GM12878 (cell line): ENCODE data around the gene SIRT7. TPM values are rescaled to one million over a fixed set of nuclear protein-coding genes. Genes with fewer than 3 reads are reported as not detected.

Source experiments
- ATAC-seq: fragments of 200-7000 bp; cut with Tn5 transposase; 3 replicates; pipeline ENCODE4 v1.9.1; 2020; ENCODE audit warnings: mild to moderate bottlenecking, moderate library complexity
- BruUV-seq: library from RNA; stranded (reverse); fragments of 400-500 nt; replicated peaks from 2 replicates; lab custom pipeline; 2021; lab: Mats Ljungman, UMichigan
- CTCF ChIA-PET: fragments of 300-600 bp; sonication (Branson Sonifier 250); formaldehyde crosslinking; extraction: SDS; loops from one replicate; lab custom pipeline; 2021; ENCODE audit warnings: inconsistent platforms; lab: Yijun Ruan, JAX
- POLR2A ChIA-PET: fragments of 350-600 bp; formaldehyde crosslinking; extraction: SDS; loops from one replicate; lab custom pipeline; 2021; ENCODE audit warnings: inconsistent platforms; lab: Charles Lee
- RAD21 ChIA-PET: fragments of 300-600 bp; sonication (Branson Sonifier 250); formaldehyde crosslinking; loops from one replicate; lab custom pipeline; 2023; ENCODE audit warnings: antibody characterized with exemption; ENCODE audit not compliant: unreplicated experiment; lab: Charles Lee
- SMC1A ChIA-PET: fragments of 300-600 bp; sonication (Branson Sonifier 250); formaldehyde crosslinking; loops from one replicate; lab custom pipeline; 2023; ENCODE audit not compliant: unreplicated experiment, uncharacterized antibody; lab: Charles Lee
- DNase-seq: peaks from one replicate; pipeline ENCODE4 v3.0.0-alpha.2; 2011; ENCODE audit warnings: low read depth, low spot score
- FAIRE-seq: peaks from 3 replicates; lab custom pipeline; 2011; peaks lifted over from hg19 to GRCh38; lab: Jason Lieb, UNC
- H2AFZ ChIP-seq: 2 replicates; pipeline ENCODE4 v1.6.0; 2011; ENCODE audit warnings: low read depth, low read length, control low read depth; ENCODE audit not compliant: control insufficient read depth
- H3K27ac ChIP-seq: 2 replicates; pipeline ENCODE4 v1.5.1; 2011; ENCODE audit warnings: control low read depth; ENCODE audit not compliant: control insufficient read depth, insufficient read depth
- H3K27me3 ChIP-seq, 2 experiments: replicated peaks in 1 of 2; 2 replicates each; pipeline versions ENCODE4 v1.6.0 to v1.6.1; 2011; ENCODE audit warnings: low read length in 1 of 2; ENCODE audit not compliant: control insufficient read depth in 2 of 2, insufficient read depth in 2 of 2
- H3K36me3 ChIP-seq, 2 experiments: 2 replicates each; pipeline ENCODE4 v1.5.1; 2011; ENCODE audit warnings: low read length in 1 of 2; ENCODE audit not compliant: control insufficient read depth in 2 of 2, insufficient read depth in 2 of 2
- H3K4me1 ChIP-seq: 2 replicates; pipeline ENCODE4 v1.6.1; 2011; ENCODE audit warnings: mild to moderate bottlenecking, low read length, moderate library complexity, mixed read lengths; ENCODE audit not compliant: control insufficient read depth, insufficient read depth
- H3K4me2 ChIP-seq: 2 replicates; pipeline ENCODE4 v1.6.0; 2011; ENCODE audit warnings: control low read depth; ENCODE audit not compliant: control insufficient read depth, insufficient read depth
- H3K4me3 ChIP-seq: fragments of 200-600 bp; sonication (generic); 2 replicates; pipeline ENCODE4 v1.5.1; 2016
- H3K79me2 ChIP-seq: 2 replicates; pipeline ENCODE4 v1.6.0; 2011; ENCODE audit warnings: low read length; ENCODE audit not compliant: control insufficient read depth, insufficient read depth
- H3K9ac ChIP-seq: 2 replicates; pipeline ENCODE4 v1.8.0; 2011; ENCODE audit warnings: low read length, control low read depth, mixed read lengths; ENCODE audit not compliant: control insufficient read depth, insufficient read depth
- H3K9me3 ChIP-seq: replicated peaks from 3 replicates; pipeline ENCODE4 v1.5.1; 2011; ENCODE audit warnings: mild to moderate bottlenecking, low read length; ENCODE audit not compliant: control insufficient read depth, insufficient read depth
- H4K20me1 ChIP-seq: 2 replicates; pipeline ENCODE4 v1.6.0; 2011; ENCODE audit not compliant: control insufficient read depth, insufficient read depth
- BCLAF1 ChIP-seq: fragments of 450-650 bp; IDR thresholded peaks from 2 replicates; pipeline ENCODE4 v1.6.1; 2017; ENCODE audit warnings: antibody characterized with exemption, mild to moderate bottlenecking, moderate library complexity
- BHLHE40 ChIP-seq, 2 experiments: fragments of 450-650 bp in 1 of 2; IDR thresholded peaks; 2 replicates each; pipeline ENCODE4 v1.6.1; 2011 to 2017; ENCODE audit warnings: low read depth in 2 of 2, borderline replicate concordance in 1 of 2, improper control_type of control experiment in 1 of 2, low read length in 1 of 2, mild to moderate bottlenecking in 1 of 2
- CHD2 ChIP-seq: IDR thresholded peaks from 2 replicates; pipeline ENCODE4 v1.6.1; 2011; ENCODE audit warnings: low read depth, low read length, improper control_type of control experiment, borderline replicate concordance
- ESRRA ChIP-seq: IDR thresholded peaks from 2 replicates; pipeline ENCODE4 v1.6.1; 2012; ENCODE audit warnings: mild to moderate bottlenecking, low read length, improper control_type of control experiment
- FOXK2 ChIP-seq: fragments of 450-650 bp; IDR thresholded peaks from 2 replicates; pipeline ENCODE4 v1.6.1; 2017; ENCODE audit warnings: mild to moderate bottlenecking, moderate library complexity
- JUNB ChIP-seq: IDR thresholded peaks from 2 replicates; pipeline ENCODE4 v1.6.1; 2016; ENCODE audit warnings: antibody characterized with exemption, mild to moderate bottlenecking
- MYB ChIP-seq: fragments of 150-350 bp; IDR thresholded peaks from 2 replicates; pipeline ENCODE4 v1.6.1; 2014; ENCODE audit warnings: mild to moderate bottlenecking, low read depth, low read length, borderline replicate concordance
- NKRF ChIP-seq: fragments of 450-650 bp; conservative IDR thresholded peaks from 2 replicates; pipeline ENCODE4 v1.6.1; 2017; ENCODE audit warnings: mild to moderate bottlenecking, moderate library complexity
- NR2C1 ChIP-seq: fragments of 450-650 bp; IDR thresholded peaks from 2 replicates; pipeline ENCODE4 v1.6.1; 2017; ENCODE audit warnings: antibody characterized with exemption, mild to moderate bottlenecking, moderate library complexity
- PAX5 ChIP-seq: IDR thresholded peaks from 2 replicates; pipeline ENCODE4 v1.6.1; 2011; ENCODE audit warnings: low read depth, low read length, borderline replicate concordance
- PBX3 ChIP-seq: IDR thresholded peaks from 2 replicates; pipeline ENCODE4 v1.6.1; 2011; ENCODE audit warnings: mild to moderate bottlenecking, low read depth, low read length, moderate library complexity; ENCODE audit not compliant: insufficient replicate concordance
- RUNX3 ChIP-seq: IDR thresholded peaks from 2 replicates; pipeline ENCODE4 v1.6.1; 2012; ENCODE audit warnings: low read length, inconsistent platforms
- TARDBP ChIP-seq: IDR thresholded peaks from 2 replicates; pipeline ENCODE4 v1.6.1; 2016; ENCODE audit warnings: borderline replicate concordance
- TCF12 ChIP-seq: IDR thresholded peaks from 2 replicates; pipeline ENCODE4 v1.6.1; 2011; ENCODE audit warnings: low read depth, mild to moderate bottlenecking, low read length
- TCF3 ChIP-seq: IDR thresholded peaks from 2 replicates; pipeline ENCODE4 v1.6.1; 2012; ENCODE audit warnings: low read depth, mild to moderate bottlenecking, low read length, borderline replicate concordance; ENCODE audit not compliant: insufficient read depth
- ZNF207 ChIP-seq: fragments of 450-650 bp; IDR thresholded peaks from 2 replicates; pipeline ENCODE4 v1.6.1; 2014; ENCODE audit warnings: antibody characterized with exemption, mild to moderate bottlenecking, borderline replicate concordance
- WGBS: methylation state at CpG from one replicate; pipeline ENCODE4 v1.1.6; 2016; ENCODE audit warnings: low lambda C conversion rate; ENCODE audit not compliant: insufficient replicate concordance, insufficient coverage; ENCODE audit errors: missing lambda C conversion rate; 5-methylcytosine and 5-hydroxymethylcytosine counted together
- in situ Hi-C: fragments of 300-500 bp; cut with MboI; formaldehyde crosslinking; loops from 9 replicates; pipeline ENCODE4 v1.14.3; 2018; ENCODE audit warnings: mixed read lengths
- intact Hi-C: fragments of 100-400 bp; cut with micrococcal nuclease; formaldehyde crosslinking; loops from one replicate; pipeline ENCODE4 v1.14.2; 2022; ENCODE audit not compliant: unreplicated experiment
- polyA plus RNA-seq, 11 experiments: library from polyadenylated mRNA; depleted of rRNA in 4 of 11; unstranded in 6 of 11; stranded (reverse) in 5 of 11; fragments of >200 nt; fragmentation: Nextera tagmentation in 4 of 11; fragmentation: Illumina TruSeq in 1 of 11; extraction: Ambion mirVana in 4 of 11; extraction: Trizol in 1 of 11; gene quantifications; 1 replicate in 1 of 11; 2 replicates in 10 of 11; pipeline versions ENCODE4 v1.2.1 to v1.2.3, GENCODE V29; 2011 to 2016; ENCODE audit warnings: inconsistent platforms in 2 of 11, missing spikeins in 2 of 11, low read depth in 1 of 11
- total RNA-seq, 4 experiments: library from RNA; depleted of rRNA in 3 of 4; stranded (reverse); fragments of >200 nt in 3 of 4; fragmentation: Illumina TruSeq in 1 of 4; extraction: Trizol in 1 of 4; gene quantifications; 2 replicates each; pipeline versions ENCODE4 v1.2.1 to v1.2.3, GENCODE V29; 2013 to 2021

Gene SIRT7
- total and polyA plus RNA-seq, 10 of the 15 experiments (the other 5 are each of a cell fraction or from before 2014, with no cell fraction given), result 1.2 to 56.2 (median 22.7) TPM

GRCh38 chr17:81868674-81869220 is 49.2 kb downstream of the SIRT7 start (continued):
- TF ChIP-seq PBX3 (peak; percentile 53), JUNB (no peak)

- intact Hi-C loops, result no loop called here
- TF ChIP-seq TCF12 (no peak), BCLAF1 (no peak), NR2C1 (no peak), NKRF (no peak), TCF3 (peak; percentile 37; the same call in 1 of the 2 replicates), PAX5 (no peak), MYB (no peak), RUNX3 (no peak), FOXK2 (no peak), ZNF207 (no peak), BHLHE40 (IDR thresholded peaks at IDR 0.05; ENCODE audit: borderline replicate concordance in 1 of 2, low read depth in 2 of 2, low read length in 1 of 2) (no peak), CHD2 (peak; percentile 49; the same call in 1 of the 2 replicates), ESRRA (no peak), TARDBP (no peak)
Measured at GRCh38 chr17:81867991-81868673, 49.8 kb downstream of the SIRT7 start.

More at GRCh38 chr17:81867991-81868673, 49.8 kb downstream of the SIRT7 start:
- in situ Hi-C loops, result no loop called here
- FAIRE-seq, result no peak
- DNase-seq, result no peak
- peaks cover 11% of the 10 kb centered on the region for H3K4me1 ChIP-seq
- H2AFZ ChIP-seq, result no peak overlapping the region
- H3K9me3 ChIP-seq, result no peaks in the 10 kb centered on the region
- BruUV-seq, result no TSS peak
- peaks cover 9 to 24% of the 10 kb centered on the region in 2 experiments; a peak in 3 of 4 replicates for H3K36me3 ChIP-seq
- CTCF ChIA-PET, result interaction anchor here (1.3 to 2.5 kb wide), 2 partner anchors 14 to 25 kb away, joined by 3 to 10 read pairs; no protein-coding TSS in a partner anchor
- RAD21 ChIA-PET, result no interaction called here
- ATAC-seq, result no peak
- peaks cover 67% of the 10 kb centered on the region for H3K79me2 ChIP-seq
- H3K9ac ChIP-seq, result no peak overlapping the region
- SMC1A ChIA-PET, result no interaction called here
- H3K27me3 ChIP-seq, result no peaks in the 10 kb centered on the region
- H3K27ac ChIP-seq, result no peak overlapping the region
- no peak overlapping the region for H3K4me3 ChIP-seq
- no peak overlapping the region for H3K4me2 ChIP-seq
- POLR2A ChIA-PET, result interaction anchor here (2.2 to 3.5 kb wide), 2 partner anchors 25 to 57 kb away, joined by 13 to 26 read pairs; partner anchors contain the start of genes ALYREF and ANAPC11
- WGBS, result 74% methylated on average over 18 of the region's 28 CpGs
- H4K20me1 ChIP-seq, result 0 out of 2 replicates have a peak, but pooled peaks cover 3% of the 10 kb centered on the region
